Smooth muscle cell (in vitro differentiated cells): ENCODE data around the gene PNMA8A. TPM values are rescaled to one million over a fixed set of nuclear protein-coding genes. Genes with fewer than 3 reads are reported as not detected.
A peak's percentile ranks its signal among the peaks of the same experiment; 100 is the strongest.

Experiments used
- DNase-seq: peaks from one replicate; lab custom pipeline; 2025; ENCODE audit not compliant: unreplicated experiment; lab: John Stamatoyannopoulos, UW
- H2AFZ ChIP-seq: fragments of 200-600 bp; sonication (generic); 2 replicates; pipeline ENCODE4 v1.6.0; 2016; ENCODE audit warnings: antibody characterized with exemption, low read depth, mild to moderate bottlenecking
- H3F3A ChIP-seq: fragments of 200-600 bp; sonication (generic); 2 replicates; pipeline ENCODE4 v1.6.0; 2017; ENCODE audit warnings: antibody characterized with exemption, low read depth
- H3K27ac ChIP-seq: fragments of 200-600 bp; sonication (generic); 2 replicates; pipeline ENCODE4 v1.5.1; 2016; ENCODE audit warnings: low read depth, mild to moderate bottlenecking
- H3K27me3 ChIP-seq: fragments of 200-600 bp; sonication (generic); 2 replicates; pipeline ENCODE4 v1.6.1; 2016; ENCODE audit warnings: low read depth, mild to moderate bottlenecking
- H3K36me3 ChIP-seq: fragments of 200-600 bp; sonication (generic); 2 replicates; pipeline ENCODE4 v1.5.1; 2016; ENCODE audit warnings: low read depth
- H3K4me1 ChIP-seq: fragments of 200-600 bp; sonication (generic); 2 replicates; pipeline ENCODE4 v1.5.1; 2016; ENCODE audit warnings: low read depth
- H3K4me2 ChIP-seq: fragments of 200-600 bp; sonication (generic); 2 replicates; pipeline ENCODE4 v1.6.0; 2016; ENCODE audit warnings: mild to moderate bottlenecking
- H3K4me3 ChIP-seq: fragments of 200-600 bp; sonication (generic); 2 replicates; pipeline ENCODE4 v1.5.1; 2016; ENCODE audit warnings: mild to moderate bottlenecking
- H3K79me2 ChIP-seq: fragments of 200-600 bp; sonication (generic); 2 replicates; pipeline ENCODE4 v1.6.0; 2016; ENCODE audit warnings: low read depth, mild to moderate bottlenecking
- H3K9ac ChIP-seq: fragments of 200-600 bp; sonication (generic); 2 replicates; pipeline ENCODE4 v1.6.0; 2016; ENCODE audit warnings: low read depth
- H3K9me3 ChIP-seq: fragments of 200-600 bp; sonication (generic); replicated peaks from 2 replicates; pipeline ENCODE4 v1.5.1; 2016; ENCODE audit warnings: low read depth
- H4K20me1 ChIP-seq: fragments of 200-600 bp; sonication (generic); 2 replicates; pipeline ENCODE4 v1.6.0; 2016; ENCODE audit warnings: low read depth
- CTCF ChIP-seq: fragments of 200-600 bp; sonication (generic); IDR thresholded peaks from 2 replicates; pipeline ENCODE4 v1.5.1; 2017; ENCODE audit warnings: borderline replicate concordance, mild to moderate bottlenecking, antibody characterized with exemption; ENCODE audit not compliant: insufficient read depth, poor library complexity, severe bottlenecking
- WGBS: methylation state at CpG from one replicate; pipeline ENCODE4 v1.1.7; 2016; ENCODE audit warnings: low lambda C conversion rate; 5-methylcytosine and 5-hydroxymethylcytosine counted together
- polyA plus RNA-seq: library from polyadenylated mRNA; unstranded; fragments of >200 nt; fragmentation: Nextera tagmentation; extraction: Ambion mirVana; gene quantifications from 2 replicates; pipeline ENCODE4 v1.2.1, GENCODE V29; 2016
- total RNA-seq: library from RNA; depleted of rRNA; stranded (reverse); fragments of >200 nt; gene quantifications from 2 replicates; pipeline ENCODE4 v1.2.3, GENCODE V29; 2014

PNMA8A gene
- total and polyA plus RNA-seq, 2 experiments from 2014 or later: 3.6 to 16.4 TPM

- 95% methylated on average over 9 of the region's 9 CpGs for WGBS
- Histone ChIP-seq H3K9ac (no peak overlapping the region), H3F3A (no peaks in the 10 kb centered on the region), H3K9me3 (no peaks in the 10 kb centered on the region), H3K36me3 (no peaks in the 10 kb centered on the region), H3K4me2 (no peak overlapping the region), H2AFZ (no peak overlapping the region), H3K4me3 (no peak overlapping the region), H4K20me1 (no peaks in the 10 kb centered on the region), H3K27me3 (no peaks in the 10 kb centered on the region), H3K4me1 (peaks cover 14% of the 10 kb centered on the region), H3K79me2 (no peaks in the 10 kb centered on the region), H3K27ac (no peak overlapping the region)
- DNase-seq: no peak
- no peak for TF ChIP-seq CTCF
These were observed 19.4 kb upstream of the PNMA8A start for GRCh38 chr19:46490774-46491173.

DNA sequence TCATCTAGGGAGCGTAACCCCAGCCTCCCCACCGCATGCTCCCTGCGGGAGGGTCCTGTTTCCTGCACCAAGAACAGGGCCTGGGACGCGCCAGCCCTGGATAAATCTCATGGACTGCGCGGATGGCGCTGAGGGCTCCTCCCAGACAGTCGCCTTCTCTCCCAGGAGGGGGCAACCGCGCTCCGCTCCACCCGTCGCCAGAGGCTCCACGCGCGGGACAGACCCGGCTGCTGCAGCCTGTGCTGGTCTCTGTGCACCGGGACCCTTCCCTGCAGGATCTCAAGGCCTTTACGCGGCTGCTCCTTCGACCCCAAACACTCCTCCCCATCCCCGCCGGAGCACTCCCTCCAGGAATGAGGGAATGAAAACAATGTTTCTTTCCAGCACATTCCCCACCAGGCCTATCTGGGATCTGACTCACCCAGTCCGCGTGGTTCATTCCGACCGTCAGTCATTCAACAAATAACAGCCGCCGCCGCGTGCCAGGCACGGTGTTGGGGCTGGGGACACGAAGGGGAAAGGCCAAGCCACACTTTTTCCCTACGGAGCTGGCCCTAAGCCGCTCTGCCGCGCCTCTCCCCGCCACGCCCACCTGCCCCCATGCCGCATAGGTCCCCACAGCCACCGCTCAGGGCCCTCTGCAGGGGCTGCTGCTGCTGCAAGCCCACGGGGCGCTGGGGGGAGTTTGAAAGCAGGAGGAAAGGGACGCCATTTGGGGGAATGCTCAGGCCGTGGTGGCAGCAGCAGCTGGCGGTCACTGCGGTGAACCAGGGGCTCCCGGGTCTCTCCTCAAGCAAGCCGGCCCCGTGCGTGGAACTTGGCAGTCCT, 18.3 kb upstream of the PNMA8A start:
- Histone ChIP-seq H3K36me3 (no peaks in the 10 kb centered on the region), H3K9ac (no peak overlapping the region), H3K27ac (no peak overlapping the region), H3K79me2 (no peaks in the 10 kb centered on the region), H3F3A (no peaks in the 10 kb centered on the region), H2AFZ (no peak overlapping the region), H3K4me1 (peaks cover 10% of the 10 kb centered on the region), H3K27me3 (no peaks in the 10 kb centered on the region), H3K4me3 (no peak overlapping the region), H3K9me3 (no peaks in the 10 kb centered on the region), H3K4me2 (peak overlapping the region; percentile 61), H4K20me1 (no peaks in the 10 kb centered on the region)
- peak; percentile 34 for TF ChIP-seq CTCF
- no peak for DNase-seq
- 20% methylated on average over 51 of the region's 52 CpGs for WGBS

- Histone ChIP-seq H3K9ac (no peak overlapping the region), H2AFZ (no peak overlapping the region), H3K4me3 (no peak overlapping the region), H4K20me1 (no peaks in the 10 kb centered on the region), H3F3A (no peaks in the 10 kb centered on the region), H3K9me3 (no peaks in the 10 kb centered on the region), H3K27ac (no peak overlapping the region), H3K36me3 (no peaks in the 10 kb centered on the region), H3K4me1 (peaks cover 10% of the 10 kb centered on the region), H3K4me2 (no peak overlapping the region), H3K79me2 (no peaks in the 10 kb centered on the region), H3K27me3 (no peaks in the 10 kb centered on the region)
- 78% methylated on average over 11 of the region's 11 CpGs for WGBS
- DNase-seq: no peak
- TF ChIP-seq CTCF: no peak
These were observed 17.2 kb upstream of the PNMA8A start for GRCh38 chr19:46488551-46488950.
